HG03196 (cell line): Measurements from ENCODE around the gene DNAL4.

ENCODE experiments used
- ATAC-seq: cut with Tn5 transposase; IDR thresholded peaks from one replicate; pipeline ENCODE4 v1.9.1; 2021; ENCODE audit not compliant: unreplicated experiment

Gene DNAL4

DNA sequence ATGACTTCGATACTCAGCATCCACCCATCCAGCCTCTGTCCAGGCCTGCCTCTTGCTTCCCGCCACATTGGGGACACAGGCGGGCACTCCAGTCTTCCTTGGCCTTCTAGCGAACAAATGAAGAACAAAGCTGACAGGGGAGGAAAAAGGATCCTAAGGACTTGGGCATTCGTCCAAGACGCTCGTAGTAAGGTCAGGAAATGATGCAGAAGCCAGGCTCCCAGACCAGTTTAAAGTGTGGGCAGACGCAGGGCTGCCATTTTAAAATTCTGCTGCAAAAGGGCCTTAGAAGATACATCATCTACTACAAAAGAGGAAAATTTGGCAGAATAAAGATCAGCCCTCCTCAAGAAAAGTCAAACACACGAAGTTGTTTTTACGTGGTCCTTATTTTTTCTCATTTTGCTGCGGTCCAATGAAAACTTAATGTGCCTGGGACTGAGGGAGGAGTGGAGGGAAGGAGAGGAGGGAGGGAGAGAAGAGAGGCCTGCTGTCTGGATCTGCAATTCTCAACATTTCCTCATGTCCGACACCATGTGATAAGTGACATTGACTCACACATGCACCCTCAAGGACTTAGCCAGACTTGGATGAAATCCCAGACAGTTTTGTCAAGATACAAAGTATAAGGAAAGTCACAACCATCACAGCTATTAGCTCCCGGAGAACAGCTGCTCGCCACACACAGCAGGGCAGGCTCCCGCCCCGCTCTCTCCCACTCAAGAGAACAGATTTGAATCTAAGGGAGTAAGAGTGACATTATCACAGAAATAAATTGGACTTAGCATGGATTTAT is 5.7 kb downstream of the DNAL4 start:
- ATAC-seq = no peak

DNA sequence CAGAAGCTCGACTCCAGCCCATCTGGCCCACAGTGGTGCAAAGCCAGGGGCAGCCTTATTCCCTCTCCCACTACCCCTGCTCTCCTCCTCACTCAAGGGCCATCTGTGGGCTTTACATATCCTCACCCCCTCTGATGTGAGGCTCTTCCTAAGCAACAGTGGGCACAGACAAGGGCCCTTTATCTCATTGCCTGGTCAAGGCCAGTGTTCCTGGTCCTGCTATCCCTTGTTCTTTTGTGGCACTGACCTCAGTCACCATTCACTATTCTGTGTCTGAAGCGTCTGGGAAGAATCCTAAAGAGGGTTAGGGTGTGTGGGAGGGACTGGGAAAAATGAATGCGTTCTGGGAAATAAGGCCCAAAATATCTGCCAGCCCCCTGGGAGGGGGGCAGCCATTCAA is 7.3 kb downstream of the DNAL4 start:
- ATAC-seq = no peak

DNA sequence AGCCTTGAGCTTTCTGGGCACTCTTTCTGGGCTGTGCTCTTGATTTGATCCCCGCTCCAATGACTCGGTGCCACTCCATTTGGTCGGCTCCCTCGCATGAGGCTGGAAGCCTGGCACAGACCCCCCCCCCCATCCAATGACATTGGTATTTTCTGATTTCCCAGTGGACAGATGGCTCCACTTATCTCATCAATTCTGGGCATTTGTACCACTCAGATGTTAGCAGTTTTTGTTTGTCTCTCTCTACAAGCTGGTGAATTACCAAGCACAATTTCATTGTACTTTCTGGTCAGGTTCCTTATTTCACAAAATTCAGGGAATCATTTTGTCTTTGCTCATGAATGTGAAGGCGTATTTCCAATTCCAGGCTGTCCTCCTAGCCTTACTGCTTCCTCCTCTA is 9.1 kb downstream of the DNAL4 start:
- no peak for ATAC-seq

DNA sequence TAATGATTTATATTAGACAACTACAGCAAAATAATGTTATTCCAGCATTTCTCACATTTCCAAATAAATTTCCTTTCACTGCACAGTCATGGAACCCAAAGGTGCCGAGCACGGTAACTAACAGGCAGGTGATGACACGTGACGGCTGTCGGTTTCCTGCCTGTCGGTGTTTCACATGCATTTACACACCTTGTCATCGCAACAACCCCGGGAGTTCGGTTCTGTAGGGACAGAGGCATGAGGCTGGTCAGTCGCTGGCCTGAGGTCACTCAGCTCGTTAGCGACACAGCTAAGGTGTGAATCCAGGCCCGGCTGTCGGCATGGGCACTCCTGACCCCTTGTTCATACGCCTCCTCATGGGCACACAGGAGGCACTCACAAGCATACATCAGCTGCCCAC is 9.9 kb downstream of the DNAL4 start:
- no peak for ATAC-seq

DNA sequence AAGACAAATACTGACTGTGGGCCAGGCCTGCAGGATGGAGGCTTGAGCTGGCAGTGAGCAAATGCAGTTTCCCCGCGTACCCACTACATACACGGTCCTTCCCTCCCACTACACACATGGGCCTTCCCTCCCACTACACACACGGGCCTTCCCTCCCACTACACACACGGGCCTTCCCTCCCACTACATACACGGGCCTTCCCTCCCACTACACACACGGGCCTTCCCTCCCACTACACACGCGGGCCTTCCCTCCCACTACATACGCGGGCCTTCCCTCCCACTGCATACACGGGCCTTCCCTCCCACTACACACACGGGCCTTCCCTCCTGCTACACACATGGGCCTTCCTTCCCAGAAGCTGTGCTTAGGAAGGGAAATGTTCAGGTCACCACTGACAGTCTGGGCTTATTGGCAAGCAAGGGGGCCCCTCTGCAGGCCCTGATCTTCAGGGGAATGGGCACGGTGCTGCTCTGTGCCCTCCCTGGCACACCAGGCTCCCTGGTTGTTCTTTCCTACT is 10.8 kb downstream of the DNAL4 start:
- no peak for ATAC-seq

DNA sequence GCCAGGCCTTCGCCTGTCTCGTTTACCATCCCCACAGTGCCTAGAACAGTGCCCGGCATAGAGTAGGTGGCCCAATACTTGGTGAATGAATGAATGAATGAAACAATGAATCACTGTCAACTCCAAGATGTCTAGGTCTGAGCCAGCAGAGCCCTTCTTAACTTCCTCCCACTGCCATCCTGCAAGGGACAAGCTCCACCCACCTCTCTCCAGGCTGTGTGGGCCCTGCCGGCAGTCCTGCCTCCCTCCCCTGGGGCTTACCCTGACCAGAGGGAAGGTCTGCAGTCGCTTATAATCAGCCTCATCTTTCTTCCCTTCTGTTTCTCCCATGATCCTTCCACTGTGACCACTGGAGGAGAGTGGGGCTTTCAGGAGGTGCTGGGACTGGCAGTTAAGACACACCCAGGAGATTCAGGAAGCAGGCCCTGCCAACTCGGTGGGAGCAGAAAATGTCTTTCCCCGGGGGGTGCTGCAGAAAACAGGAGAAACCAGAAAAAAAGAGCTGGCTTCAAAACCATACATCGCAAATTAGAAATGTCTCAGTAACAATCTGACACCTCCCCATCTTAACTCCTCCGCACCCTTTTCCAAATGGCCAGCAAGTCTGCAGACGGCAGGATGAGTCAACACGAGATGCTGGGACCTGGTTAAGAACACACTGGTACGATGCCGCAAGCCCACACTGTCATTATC is 11.4 kb downstream of the DNAL4 start:
- ATAC-seq = no peak

DNA sequence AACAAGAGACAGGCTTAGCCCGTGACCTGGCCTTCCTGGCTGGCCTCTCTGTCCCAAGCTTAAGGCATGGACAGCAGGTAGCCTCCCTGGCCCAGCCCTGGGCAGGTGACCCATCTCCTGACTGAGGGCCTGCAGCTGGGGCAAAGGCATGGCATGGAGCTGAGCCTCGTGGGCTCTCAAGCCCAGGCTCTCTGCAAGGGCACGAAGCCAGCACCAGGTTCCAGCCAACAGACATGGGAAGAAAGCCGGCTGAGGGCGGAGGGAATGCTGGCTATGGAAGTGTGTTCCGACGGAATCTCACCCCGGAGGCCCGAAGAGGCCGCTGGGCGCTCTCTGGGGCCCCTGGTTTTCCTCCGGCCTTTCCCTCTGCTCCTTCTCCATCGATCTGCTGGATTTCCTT is 12.9 kb downstream of the DNAL4 start:
- no peak for ATAC-seq

DNA sequence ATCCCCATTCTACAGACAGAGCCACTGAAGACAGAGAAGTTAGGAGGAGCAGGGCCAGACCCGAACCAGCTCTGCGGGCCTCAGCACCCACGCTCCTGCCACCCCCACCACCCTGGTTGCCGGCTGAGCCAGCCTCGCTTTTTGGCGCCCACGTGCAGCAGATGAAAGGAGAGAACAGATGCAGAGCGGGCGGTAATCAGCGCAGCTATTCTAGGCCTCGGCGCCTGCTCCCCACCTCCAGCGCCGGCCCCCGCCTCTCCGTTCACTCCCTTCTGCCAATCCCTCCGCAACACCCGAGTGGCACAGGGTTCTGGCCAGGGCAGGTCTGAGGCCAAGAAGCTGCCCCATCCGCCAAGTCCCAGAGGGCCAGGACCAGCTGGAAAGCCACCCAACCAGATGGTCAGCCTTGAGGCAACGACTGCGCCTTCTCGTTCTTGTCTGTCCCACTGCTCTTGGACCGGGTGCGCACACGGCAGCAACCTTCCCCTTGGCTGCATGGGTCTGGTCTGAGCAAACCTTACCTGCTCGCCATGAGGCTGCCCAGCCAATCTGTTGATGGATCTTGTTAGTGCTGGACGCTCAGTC is 16.8 kb downstream of the DNAL4 start:
- no peak for ATAC-seq

DNA sequence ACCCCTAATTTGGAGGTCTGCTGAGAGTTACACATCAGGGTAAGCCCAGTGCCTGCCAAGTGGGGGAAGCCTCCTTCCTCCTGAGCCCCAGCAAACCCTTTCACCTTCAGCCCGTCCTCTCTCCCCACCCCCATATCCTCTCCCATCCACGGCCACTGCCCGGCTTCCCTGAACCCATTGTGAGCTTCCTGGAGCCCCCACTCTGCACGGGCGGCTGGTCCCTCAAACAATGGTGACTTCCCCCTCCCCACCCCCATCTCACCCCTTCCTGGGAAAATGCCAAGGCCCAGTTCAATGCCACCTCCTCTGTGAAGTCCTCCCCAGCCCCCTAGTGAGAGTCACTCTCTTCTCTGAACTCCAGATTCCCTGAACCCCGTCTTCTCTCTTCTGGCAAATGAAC is 17.9 kb downstream of the DNAL4 start:
- no peak for ATAC-seq

DNA sequence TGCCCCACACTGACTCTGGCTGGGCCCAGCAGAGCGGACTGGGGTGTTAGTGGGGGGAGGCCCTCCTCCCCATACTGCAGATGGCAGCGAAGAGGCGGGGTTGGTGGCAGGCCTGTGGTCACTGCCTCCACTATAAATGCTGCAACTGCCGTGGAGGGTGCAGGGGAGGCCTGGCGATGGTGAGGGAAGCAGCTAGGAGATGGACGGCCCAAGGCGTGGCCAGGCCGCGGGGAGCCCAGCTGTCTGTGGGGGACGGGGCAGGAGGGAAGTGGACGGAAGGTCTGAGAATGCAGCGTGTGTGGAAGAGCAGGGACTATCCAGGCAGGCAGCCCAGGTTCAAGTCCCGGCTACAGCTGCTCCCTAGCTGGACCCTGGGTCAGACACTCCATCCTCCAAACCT is 18.3 kb downstream of the DNAL4 start:
- ATAC-seq = no peak

DNA sequence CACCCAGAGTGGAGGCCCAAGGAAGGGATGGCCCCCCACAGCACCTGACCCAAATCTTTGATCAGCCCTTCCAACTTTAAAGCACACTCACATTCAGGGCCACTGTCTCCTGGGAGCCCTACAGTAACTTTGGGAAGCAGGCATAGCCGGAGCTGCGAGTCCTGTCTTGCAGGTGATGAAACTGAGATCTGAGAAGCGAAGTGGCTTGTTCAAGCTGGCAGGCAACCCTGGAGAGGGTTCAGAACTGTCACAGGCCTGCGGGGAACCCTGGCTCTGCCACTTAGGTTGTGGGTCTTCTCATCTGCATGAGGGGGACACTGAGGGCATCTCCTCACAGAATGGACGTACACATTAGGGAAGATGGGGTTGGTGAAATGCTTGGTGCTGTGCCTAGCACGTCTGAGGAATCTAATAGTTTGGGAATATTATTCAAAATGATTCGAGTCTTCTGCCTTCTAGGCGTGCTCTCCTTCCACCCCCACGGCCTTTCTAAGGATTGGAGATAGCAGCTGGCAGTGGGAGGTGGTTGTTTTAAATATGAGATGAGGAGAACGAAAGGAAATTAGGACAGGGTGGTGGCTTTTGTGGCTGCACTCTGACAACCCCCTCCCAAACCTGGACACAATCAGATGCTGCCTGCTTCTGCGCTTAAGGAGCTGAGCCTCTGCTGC is 19.3 kb downstream of the DNAL4 start:
- no peak for ATAC-seq

DNA sequence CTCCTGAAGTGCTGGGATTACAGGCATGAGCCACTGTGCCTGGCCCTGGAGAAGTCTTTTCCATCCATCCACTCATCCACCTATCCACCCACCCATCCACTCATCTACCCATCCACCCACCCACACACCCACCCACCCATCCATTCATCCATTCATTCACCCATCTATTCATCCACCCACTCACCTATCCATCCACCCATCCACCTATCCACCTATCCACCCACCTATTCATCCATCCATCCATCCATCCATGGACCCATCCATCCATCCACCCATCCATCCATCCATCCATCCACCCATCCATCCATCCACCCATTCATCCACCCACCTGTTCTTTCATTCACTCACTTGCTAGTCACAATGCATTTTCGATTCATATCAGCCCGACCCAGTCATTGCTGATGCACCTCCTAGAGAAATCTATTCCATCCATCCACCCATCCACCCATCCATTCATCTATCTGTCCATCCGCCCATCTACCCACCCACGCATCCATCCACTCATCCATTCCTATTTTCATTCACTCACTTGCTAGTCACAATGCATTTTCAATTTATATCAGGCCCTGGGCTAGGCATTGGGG is 20.5 kb downstream of the DNAL4 start:
- no peak for ATAC-seq

DNA sequence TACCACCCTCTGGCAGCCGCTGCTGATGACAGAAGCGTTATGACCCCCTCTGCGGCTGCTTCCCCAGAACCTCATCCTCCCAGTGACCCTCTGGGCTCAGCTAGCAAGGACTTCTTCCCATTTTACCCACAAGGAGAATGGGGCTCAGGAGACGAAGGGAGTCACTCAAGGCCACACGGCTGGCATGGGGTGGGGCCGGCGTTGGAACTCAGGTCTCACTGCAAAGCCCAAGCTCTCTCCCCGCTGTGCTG is 21.4 kb downstream of the DNAL4 start:
- no peak for ATAC-seq

DNA sequence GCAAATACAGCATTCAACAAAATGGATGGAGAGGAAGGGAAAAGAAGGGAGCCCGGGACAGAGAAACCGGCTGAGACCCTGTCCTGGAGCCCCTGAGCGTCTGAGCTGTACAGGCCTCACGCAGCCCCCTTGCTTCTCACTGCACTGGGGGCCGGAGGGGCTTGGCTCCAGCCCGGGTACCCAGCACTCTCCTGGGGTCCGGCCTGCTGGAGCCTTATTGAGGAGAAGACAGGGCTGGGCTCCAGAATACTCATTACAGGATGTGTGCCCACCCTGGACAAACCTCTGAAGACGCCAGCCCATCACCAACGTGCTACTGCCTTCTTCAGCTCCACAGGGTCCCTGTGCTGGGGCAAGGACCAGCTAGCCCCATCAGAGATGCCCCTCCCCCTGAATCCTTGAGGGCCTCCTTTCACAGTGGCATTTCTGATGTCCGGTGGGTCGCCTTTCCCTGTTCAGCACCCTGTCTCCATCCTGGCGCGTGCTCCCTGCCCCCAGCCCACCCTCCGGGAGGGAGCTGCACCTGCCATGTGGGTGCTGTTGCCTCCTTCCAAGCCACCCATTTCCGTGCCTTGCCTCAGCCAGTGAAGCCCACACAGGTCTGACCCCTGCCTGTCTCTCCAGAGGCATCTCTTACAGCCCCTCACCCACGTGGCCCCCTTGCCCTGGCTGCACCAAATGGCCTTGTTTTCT is 23.5 kb downstream of the DNAL4 start:
- no peak for ATAC-seq

DNA sequence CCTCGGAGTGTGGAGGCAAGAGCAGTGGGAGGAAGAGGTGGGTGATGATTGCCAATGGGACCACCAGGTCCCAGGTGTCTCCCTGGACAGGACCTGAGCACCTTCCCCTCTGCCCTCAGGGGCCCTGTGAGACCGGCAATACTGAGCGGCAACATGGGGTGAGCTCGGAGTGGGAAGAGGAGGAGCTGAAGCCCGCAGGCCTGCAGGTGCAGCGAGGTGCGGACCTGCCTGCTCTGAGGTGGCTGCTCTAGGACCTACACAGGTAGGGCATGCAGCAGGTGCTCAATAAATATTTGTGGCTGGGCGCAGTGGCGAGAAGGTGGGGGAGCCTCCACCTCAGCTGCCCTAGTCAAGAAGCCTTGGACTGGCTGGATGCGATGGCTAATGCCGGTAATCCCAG is 25.9 kb downstream of the DNAL4 start:
- no peak for ATAC-seq

DNA sequence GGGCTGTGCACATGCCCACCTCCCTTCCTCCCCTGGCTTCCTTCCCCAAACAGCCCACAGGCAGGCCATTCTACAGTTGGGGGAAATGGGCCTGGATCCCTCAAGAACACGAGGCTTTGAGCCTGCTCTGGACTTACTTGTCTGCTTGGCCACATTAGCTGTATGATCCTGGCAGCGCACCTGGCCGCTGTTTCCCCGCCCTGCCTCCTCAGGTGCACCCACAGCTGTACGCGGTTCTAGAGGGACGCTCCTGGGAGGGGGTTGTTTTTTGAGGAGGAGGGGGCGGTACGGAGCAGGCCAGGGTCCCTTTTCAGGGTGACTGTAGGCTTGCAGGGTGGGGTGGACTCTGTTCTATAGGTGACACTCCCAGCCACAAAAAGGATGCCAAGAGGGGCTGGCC is 26.6 kb downstream of the DNAL4 start:
- no peak for ATAC-seq

DNA sequence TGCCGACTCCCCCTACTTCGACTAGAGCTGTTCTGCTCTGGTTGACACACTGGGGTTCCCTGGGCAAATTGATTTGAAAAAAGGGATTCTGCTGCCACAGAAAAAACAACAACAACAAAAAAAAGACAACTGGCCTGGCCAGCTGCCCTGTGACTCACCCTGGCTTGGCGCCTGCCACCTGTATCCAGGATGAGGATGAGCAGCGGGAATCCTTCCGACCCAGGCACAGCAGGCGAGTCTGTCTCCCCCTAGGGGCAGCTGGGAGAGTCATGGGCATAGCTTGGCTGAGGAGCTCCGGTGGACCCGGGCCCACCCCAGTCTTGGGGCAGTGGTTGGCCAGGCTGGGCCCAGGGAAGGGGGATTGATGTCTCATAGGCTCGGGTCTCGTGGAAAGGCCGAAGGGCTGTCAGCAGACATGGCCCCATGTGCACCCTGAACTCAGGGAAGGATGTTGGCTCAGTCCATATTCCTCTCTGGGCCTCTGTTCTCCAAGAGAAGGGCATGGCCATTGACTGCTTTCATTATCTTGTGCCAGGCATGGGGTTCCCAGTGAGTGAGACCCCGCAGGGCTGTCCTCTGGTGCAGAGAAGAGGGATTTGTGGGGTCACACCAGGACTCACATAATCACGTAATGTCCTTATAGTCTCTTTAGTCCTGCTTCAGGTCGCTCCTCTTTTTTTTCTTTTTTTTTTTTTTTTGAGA is 27.7 kb downstream of the DNAL4 start:
- ATAC-seq = no peak

DNA sequence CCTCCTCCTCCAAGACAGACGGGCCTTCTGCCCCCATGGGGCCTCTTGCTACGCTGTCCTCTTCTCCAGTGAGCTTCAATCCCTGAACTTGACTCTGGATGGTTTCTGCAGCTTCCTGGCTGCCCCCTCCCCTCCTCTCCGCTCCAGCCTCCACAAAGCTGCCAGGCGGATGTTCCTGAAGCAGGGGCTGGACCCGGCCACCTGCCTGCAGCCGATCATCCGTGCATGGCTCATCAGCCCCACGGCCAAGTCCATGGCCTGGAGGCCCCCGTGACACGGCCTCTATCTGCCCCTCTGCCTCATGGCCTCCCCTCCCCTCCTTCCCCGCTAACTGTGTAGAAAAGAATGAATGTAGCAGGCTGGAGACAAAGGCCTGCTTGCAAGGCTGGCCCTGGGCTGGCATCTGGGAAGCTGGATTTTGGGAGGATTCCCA is 31.4 kb downstream of the DNAL4 start:
- ATAC-seq = no peak

DNA sequence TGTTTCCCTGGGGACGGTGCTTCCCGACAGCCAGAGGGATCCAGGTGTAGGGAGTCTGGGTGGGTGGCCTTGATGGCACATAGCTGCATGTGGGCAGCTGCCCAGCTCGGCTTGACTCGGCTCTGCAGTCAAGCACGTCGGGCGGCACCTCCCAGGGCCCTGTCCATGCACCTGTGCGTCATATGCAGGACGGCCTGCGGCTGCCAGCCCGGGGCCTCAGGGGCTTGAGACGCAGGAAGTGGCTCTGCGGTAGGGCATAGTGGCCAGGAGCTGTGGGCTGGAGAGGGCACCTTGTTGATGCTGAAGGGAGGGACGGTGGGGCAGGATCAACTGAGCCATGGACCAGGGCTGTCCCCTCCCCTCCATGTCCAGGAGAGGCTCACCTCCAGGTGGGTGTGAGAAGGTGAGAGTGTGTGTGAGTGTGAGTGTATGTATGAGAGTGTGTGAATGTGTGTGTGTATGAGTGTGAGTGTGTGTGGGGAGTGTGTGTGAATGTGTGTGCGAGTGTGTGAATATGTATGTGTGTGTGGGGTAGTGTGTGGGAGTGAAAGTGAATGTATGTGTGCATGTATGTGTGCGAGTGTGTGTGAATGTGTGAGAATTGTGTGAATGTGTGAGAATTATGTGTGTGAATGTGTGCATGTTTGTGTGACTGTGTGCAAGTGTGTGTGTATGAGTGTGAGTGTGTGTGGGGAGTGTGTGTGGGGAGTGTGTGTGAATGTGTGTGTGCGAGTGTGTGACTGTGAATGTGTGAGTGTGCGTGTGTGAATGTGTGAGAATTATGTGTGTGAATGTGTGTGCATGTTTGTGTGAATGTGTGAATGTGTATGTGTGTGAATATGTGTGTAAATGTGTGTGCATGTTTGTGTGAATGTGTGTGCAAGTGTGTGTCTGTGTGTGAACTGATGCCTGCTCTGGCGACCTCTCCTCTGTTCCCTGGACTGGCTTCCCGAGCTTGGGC is 32.5 kb downstream of the DNAL4 start:
- ATAC-seq = no peak
